NOMO-1 (cell line): Measurements from ENCODE around the gene THOC2.
"Not testable (repeated sequence)": the region's sequence is repeated elsewhere in the genome, so short reads cannot be mapped to it uniquely, and the experiment has no call there.

Experiments
- DNase-seq, 2 experiments: peaks; one replicate each; lab custom pipeline; 2025; ENCODE audit not compliant: unreplicated experiment in 2 of 2; lab: John Stamatoyannopoulos, UW

Gene THOC2

GRCh38 chrX:123581586-123581985 lies 151.3 kb downstream of the THOC2 start:
- no peak for DNase-seq

DNA sequence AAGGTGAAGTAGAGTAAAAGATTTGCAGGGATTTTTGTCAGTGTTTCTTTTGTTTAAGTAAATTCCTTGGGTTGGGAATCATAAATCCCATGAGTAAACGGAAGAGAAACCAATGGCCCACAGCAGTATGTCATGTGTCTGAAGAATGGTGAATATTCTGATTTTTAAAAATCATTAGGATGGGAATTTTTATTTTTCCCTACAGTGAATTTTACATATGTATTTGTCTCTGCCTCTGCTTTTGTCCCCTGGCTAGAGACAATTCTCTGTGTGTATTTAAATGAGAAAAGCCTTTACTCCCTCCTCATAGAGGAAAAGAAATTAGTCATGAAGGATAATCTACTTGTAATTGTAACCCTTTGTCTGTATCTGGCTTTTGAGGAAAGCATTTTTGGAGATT lies 152.1 kb downstream of the THOC2 start:
- DNase-seq = no peak

DNA sequence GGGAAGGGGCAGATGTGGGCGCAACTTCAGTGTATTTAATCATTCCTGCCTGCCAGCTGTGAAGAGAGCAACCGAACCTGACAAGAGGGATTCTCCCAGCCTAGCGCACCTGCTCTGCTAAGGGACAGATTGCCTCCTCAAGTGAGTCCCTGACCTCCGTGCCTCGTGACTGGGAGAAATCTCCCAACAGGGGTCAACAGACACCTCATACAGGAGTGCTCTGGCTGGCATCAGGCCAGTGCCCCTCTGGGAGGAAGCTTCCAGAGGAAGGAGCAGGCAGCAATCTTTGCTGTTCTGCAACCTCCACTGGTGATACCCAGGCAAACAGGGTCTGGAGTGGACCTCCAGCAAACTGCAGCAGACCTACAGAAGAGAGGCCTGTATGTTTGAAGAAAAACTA lies 158.8 kb downstream of the THOC2 start:
- not testable (repeated sequence) for DNase-seq

DNA sequence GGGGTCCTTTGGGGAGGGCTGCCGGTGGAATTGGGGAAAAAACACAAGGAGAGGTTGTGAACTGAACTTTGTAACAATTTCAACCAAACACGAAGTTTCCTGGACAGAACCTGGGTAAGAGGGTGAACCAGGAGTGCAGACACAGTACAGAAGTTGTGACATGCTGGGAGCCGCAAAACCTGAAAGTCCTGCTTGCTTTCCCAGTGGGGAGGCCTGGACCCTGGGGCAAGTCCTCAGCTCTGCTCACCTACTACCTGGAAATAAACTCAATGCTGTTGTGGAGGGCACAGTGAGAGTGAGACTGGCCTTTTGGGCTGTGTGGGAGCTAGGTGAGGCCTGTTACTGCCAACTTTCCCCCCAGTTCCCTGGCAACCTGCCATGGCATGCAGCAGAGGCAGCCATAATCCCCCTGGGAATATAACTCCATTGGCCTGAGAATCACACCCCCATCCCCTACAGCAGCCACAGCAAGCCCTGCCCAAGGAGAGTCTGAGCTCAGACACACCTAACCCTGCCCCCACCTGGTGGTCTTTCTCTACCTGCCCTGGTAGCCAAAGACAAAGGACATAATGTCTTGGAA lies 162.8 kb downstream of the THOC2 start:
- DNase-seq = no peak

DNA sequence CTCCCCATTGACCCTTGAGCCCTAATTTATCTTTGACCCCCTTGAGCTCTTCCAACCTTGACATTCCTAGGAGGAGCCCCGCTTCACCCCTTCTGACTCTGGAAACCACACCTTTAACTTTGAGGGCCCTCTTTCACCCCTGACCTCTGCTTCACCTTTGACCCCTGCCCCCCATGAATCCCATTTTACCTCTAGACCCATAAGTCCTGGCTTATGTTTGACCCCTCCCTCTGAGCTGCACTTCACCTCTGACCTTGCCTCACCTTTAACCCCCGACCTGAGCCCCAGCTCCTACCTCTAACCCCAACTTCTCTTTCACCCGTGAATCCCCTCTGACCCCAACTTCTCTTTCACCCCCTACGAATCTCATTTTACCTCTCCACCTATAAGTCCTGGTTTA lies 169.7 kb downstream of the THOC2 start:
- DNase-seq = no peak

DNA sequence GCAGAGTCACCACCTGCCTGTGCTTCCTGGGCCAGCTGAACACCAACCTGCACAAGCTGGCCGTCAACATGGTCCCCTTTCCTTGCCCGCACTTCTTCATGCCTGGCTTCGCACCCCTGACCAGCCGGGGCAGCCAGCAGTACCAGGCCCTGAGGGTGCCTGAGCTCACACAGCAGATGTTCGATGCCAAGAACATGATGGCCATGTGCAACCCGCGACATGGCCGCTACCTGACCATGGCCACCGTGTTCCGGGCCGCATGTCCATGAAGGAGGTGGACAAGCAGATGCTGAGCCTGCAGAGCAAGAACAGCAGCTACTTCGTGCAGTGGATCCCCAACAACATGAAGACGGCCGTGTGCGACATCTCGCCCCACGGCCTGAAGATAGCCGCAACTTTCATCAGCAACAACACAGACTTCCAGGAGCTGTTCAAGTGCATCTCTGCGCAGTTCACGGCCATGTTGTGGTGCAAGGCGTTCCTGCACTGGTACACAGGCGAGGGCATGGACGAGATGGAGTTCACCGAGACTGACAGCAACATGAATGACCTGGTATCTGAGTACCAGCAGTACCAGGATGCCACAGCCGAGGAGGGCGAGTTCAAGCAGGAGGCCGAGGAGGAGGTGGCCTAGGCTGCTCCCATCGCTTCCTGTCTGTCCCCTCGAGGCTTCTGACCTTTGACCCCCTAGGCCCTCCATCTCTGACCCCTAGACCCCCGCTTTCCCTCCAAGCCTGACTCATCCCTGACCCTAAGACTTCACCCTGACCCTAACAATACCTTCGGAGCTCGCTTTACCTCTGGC lies 170.3 kb downstream of the THOC2 start:
- DNase-seq = no peak

- DNase-seq = no peak
These were observed 171.2 kb downstream of the THOC2 start for GRCh38 chrX:123561439-123562215.

DNA sequence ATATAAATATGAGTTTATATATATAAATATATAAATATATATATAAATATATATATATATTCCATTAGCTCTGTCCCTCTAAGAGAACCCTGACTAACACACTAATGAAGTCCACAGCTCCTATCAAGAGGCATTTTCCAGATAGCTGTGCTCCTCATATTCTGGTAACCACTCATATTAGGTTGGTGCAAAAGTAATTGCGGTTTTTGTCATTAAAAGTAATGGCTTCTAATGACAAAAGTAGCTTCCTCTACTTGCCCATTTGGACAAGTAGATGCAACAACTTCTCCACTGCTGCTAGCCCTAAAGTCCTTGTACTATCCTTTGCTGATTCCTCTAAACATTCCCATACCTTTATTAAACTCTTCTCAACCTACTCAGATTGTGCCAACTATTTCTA lies 182.0 kb downstream of the THOC2 start:
- DNase-seq = no peak
